ENCODE measurements around the gene POMGNT2. TPM values are rescaled to one million over a fixed set of nuclear protein-coding genes. Genes with fewer than 3 reads are reported as not detected.

Gene POMGNT2
- total RNA-seq, 1 experiment from 2014 or later: 45.7 TPM

DNA sequence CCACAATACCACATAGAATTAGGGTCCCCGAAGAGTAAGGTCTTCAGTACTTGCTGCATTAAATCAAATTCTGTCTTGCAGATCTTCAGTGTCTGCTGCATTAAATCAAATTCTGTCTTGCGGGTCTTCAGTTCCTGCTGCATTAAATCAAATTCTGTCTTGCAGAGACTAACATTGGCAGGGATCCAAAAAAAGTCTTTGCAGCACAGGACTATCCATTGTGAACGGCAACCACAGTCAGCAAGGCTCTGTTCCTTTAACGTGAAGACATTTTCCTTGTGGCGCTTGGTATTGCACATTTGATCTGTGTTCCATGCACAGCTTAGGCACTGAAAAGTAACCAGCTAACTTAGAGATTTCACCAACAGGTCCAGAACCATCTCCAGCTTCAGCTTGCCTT lies 46.8 kb upstream of the POMGNT2 start:
- H3K27me3 ChIP-seq (ENCODE audit: low read length): no peaks in the 10 kb centered on the region
- H3F3A ChIP-seq (ENCODE audit: low read length, unreplicated experiment): no peaks in the 10 kb centered on the region

DNA sequence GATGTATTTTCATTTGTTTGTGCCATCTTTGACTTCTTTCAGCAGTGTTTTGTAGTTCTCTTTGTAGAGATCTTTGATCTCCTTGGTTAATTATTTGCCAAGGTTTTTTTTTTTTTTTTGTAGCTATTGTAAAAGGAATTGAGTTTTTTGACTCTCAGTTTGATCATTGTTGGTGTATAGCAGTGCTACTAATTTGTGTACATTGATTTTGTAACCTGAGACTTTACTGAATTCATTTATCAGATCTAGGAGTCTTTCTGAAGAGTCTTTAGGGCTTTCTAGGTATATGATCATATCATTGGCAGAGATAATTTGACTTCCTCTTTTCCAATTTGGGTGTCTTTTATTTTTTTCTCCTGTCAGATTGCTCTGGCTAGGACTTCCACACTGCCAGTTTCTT lies 42.2 kb upstream of the POMGNT2 start:
- POLR2A ChIA-PET (ENCODE audit: unreplicated experiment): no interaction called here
- Histone ChIP-seq H3K79me2 (ENCODE audit: low read length) (no peaks in the 10 kb centered on the region), H3K27me3 (ENCODE audit: low read length) (no peaks in the 10 kb centered on the region), H3K36me3 (ENCODE audit: low read depth, low read length) (no peaks in the 10 kb centered on the region), H3K9me2 (replicated peaks; ENCODE audit: low read length) (no peaks in the 10 kb centered on the region), H3F3A (ENCODE audit: low read length, unreplicated experiment) (no peaks in the 10 kb centered on the region), H4K20me1 (ENCODE audit: low read length) (no peaks in the 10 kb centered on the region), H3K4me3 (ENCODE audit: low read length) (no peak overlapping the region), H2AFZ (ENCODE audit: low read length) (no peak overlapping the region), H3K9me3 (ENCODE audit: low read length) (no peaks in the 10 kb centered on the region), H3K4me1 (ENCODE audit: insufficient read depth, low read length) (peaks cover 14% of the 10 kb centered on the region), H3K4me2 (ENCODE audit: low read length) (no peak overlapping the region), H3K27ac (ENCODE audit: low read length) (no peak overlapping the region), H3K9ac (ENCODE audit: low read length) (no peak overlapping the region)
- TF ChIP-seq EZH2phosphoT487 (IDR thresholded peaks at IDR 0.05; ENCODE audit: borderline replicate concordance, low read length) (no peak), EZH2 (IDR thresholded peaks at IDR 0.05; ENCODE audit: low read length, unreplicated experiment) (no peak)
- TF ChIP-seq, protein P1, sequence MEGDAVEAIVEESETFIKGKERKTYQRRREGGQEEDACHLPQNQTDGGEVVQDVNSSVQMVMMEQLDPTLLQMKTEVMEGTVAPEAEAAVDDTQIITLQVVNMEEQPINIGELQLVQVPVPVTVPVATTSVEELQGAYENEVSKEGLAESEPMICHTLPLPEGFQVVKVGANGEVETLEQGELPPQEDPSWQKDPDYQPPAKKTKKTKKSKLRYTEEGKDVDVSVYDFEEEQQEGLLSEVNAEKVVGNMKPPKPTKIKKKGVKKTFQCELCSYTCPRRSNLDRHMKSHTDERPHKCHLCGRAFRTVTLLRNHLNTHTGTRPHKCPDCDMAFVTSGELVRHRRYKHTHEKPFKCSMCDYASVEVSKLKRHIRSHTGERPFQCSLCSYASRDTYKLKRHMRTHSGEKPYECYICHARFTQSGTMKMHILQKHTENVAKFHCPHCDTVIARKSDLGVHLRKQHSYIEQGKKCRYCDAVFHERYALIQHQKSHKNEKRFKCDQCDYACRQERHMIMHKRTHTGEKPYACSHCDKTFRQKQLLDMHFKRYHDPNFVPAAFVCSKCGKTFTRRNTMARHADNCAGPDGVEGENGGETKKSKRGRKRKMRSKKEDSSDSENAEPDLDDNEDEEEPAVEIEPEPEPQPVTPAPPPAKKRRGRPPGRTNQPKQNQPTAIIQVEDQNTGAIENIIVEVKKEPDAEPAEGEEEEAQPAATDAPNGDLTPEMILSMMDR (conservative IDR thresholded peaks at IDR 0.05; ENCODE audit: low read depth, low read length): no peak
- BruUV-seq (replicated peaks): no TSS peak
- no peak for DNase-seq
- intact Hi-C loops (cut with micrococcal nuclease): no loop called here
- ATAC-seq: no peak
- CTCF ChIA-PET: interaction anchor here (0.6 kb wide), 2 partner anchors 187 to 464 kb away, joined by 4 read pairs; no protein-coding TSS in a partner anchor

More for the DNA sequence above, 46.8 kb upstream of the POMGNT2 start:
- H2AFZ ChIP-seq (ENCODE audit: low read length): no peak overlapping the region
- no peaks in the 10 kb centered on the region for H3K79me2 ChIP-seq (ENCODE audit: low read length)
- H3K9me3 ChIP-seq (ENCODE audit: low read length): no peaks in the 10 kb centered on the region
- intact Hi-C loops (cut with micrococcal nuclease): no loop called here
- no TSS peak for BruUV-seq (replicated peaks)
- no peaks in the 10 kb centered on the region for H3K36me3 ChIP-seq (ENCODE audit: low read depth, low read length)
- H3K9me2 ChIP-seq (replicated peaks; ENCODE audit: low read length): no peaks in the 10 kb centered on the region
- TF ChIP-seq EZH2 (IDR thresholded peaks at IDR 0.05; ENCODE audit: low read length, unreplicated experiment) (no peak), EZH2phosphoT487 (IDR thresholded peaks at IDR 0.05; ENCODE audit: borderline replicate concordance, low read length) (no peak)
- TF ChIP-seq, protein P1 (conservative IDR thresholded peaks at IDR 0.05; ENCODE audit: low read depth, low read length): no peak
- ChIA-PET CTCF (interaction anchor here (0.6 kb wide), 1 partner anchor 33 kb away, joined by 3 read pairs; no protein-coding TSS in a partner anchor), POLR2A (ENCODE audit: unreplicated experiment) (no interaction called here)
- H3K9ac ChIP-seq (ENCODE audit: low read length): no peak overlapping the region
- no peak overlapping the region for H3K27ac ChIP-seq (ENCODE audit: low read length)
- no peak overlapping the region for H3K4me3 ChIP-seq (ENCODE audit: low read length)
- no peak overlapping the region for H3K4me2 ChIP-seq (ENCODE audit: low read length)
- H3K4me1 ChIP-seq (ENCODE audit: insufficient read depth, low read length): no peaks in the 10 kb centered on the region
- ATAC-seq (no peak), DNase-seq (no peak)
- no peaks in the 10 kb centered on the region for H4K20me1 ChIP-seq (ENCODE audit: low read length)

DNA sequence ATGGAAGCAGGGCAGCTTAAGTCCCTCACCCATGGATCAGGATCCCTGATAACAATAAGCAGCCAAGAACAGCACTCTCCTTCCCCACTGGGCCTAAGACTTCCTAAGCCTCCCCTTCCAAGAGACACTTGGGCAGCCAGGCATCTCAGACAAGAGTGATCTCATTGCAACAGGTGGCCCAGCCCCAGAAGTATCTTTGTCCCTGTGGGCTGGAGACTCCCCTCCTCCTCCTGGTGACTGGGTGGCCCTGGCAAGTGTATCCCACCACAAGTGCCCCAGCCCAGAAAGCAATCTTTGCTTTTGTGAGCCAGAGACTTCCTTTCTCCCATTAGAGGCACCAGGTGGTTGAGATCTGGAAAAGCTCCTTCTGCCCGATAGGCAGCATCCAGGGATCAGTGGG lies 40.7 kb upstream of the POMGNT2 start:
- DNase-seq: no peak
- Histone ChIP-seq H3K27ac (ENCODE audit: low read length) (no peak overlapping the region), H3K36me3 (ENCODE audit: low read depth, low read length) (no peaks in the 10 kb centered on the region), H3K4me1 (ENCODE audit: insufficient read depth, low read length) (peaks cover 14% of the 10 kb centered on the region), H3K4me2 (ENCODE audit: low read length) (no peak overlapping the region), H4K20me1 (ENCODE audit: low read length) (no peaks in the 10 kb centered on the region), H3F3A (ENCODE audit: low read length, unreplicated experiment) (no peaks in the 10 kb centered on the region), H2AFZ (ENCODE audit: low read length) (no peak overlapping the region), H3K79me2 (ENCODE audit: low read length) (no peaks in the 10 kb centered on the region), H3K9me2 (replicated peaks; ENCODE audit: low read length) (no peaks in the 10 kb centered on the region), H3K27me3 (ENCODE audit: low read length) (no peaks in the 10 kb centered on the region), H3K9me3 (ENCODE audit: low read length) (no peaks in the 10 kb centered on the region), H3K9ac (ENCODE audit: low read length) (no peak overlapping the region), H3K4me3 (ENCODE audit: low read length) (no peak overlapping the region)
- TF ChIP-seq EZH2phosphoT487 (IDR thresholded peaks at IDR 0.05; ENCODE audit: borderline replicate concordance, low read length) (no peak), EZH2 (IDR thresholded peaks at IDR 0.05; ENCODE audit: low read length, unreplicated experiment) (no peak)
- TF ChIP-seq, protein P1 (conservative IDR thresholded peaks at IDR 0.05; ENCODE audit: low read depth, low read length): no peak
- ChIA-PET POLR2A (ENCODE audit: unreplicated experiment) (no interaction called here), CTCF (no interaction called here)
- BruUV-seq (replicated peaks): no TSS peak
- intact Hi-C loops (cut with micrococcal nuclease): no loop called here
- ATAC-seq: no peak

Data from PC-3 (cell line).